Activated CD4-positive, CD25-positive, alpha-beta regulatory T cell treated with anti-CD3 and anti-CD28 coated beads, Interleukin-2, amount 50 U/mL, for 24 hours (primary cell): ENCODE data around the gene UBE2QL1.
A peak's percentile ranks its signal among the peaks of the same experiment; 100 is the strongest.

Experiments
- ATAC-seq, 2 donors: fragments of 150-1000 bp; cut with Tn5 transposase; one replicate each; pipeline ENCODE4 v1.10.0; 2021; ENCODE audit warnings: mild to moderate bottlenecking in 1 of 2, moderate library complexity in 1 of 2

Gene UBE2QL1

GRCh38 chr5:6480133-6481051 is 31.7 kb downstream of the UBE2QL1 start:
- no peak for ATAC-seq

GRCh38 chr5:6482735-6483134 is 34.1 kb downstream of the UBE2QL1 start:
- ATAC-seq: no peak

- peak; percentile 74 to 76 for ATAC-seq
Measured at GRCh38 chr5:6483880-6484382, 35.3 kb downstream of the UBE2QL1 start.

GRCh38 chr5:6484446-6484845 is 35.8 kb downstream of the UBE2QL1 start:
- ATAC-seq: no peak

- no peak for ATAC-seq
Measured at GRCh38 chr5:6484899-6485298, 36.2 kb downstream of the UBE2QL1 start.

- ATAC-seq: no peak
Measured at GRCh38 chr5:6485441-6485840, 36.8 kb downstream of the UBE2QL1 start.

- ATAC-seq: no peak
Measured at GRCh38 chr5:6486074-6486473, 37.4 kb downstream of the UBE2QL1 start.

- ATAC-seq: no peak
Measured at GRCh38 chr5:6487081-6487480, 38.4 kb downstream of the UBE2QL1 start.

- no peak for ATAC-seq
Measured at GRCh38 chr5:6488021-6488420, 39.4 kb downstream of the UBE2QL1 start.

- no peak for ATAC-seq
Measured at GRCh38 chr5:6489643-6490185, 41.1 kb downstream of the UBE2QL1 start.

- ATAC-seq: no peak
Measured at GRCh38 chr5:6490246-6490645, 41.6 kb downstream of the UBE2QL1 start.

GRCh38 chr5:6490693-6491092 is 42.0 kb downstream of the UBE2QL1 start:
- no peak for ATAC-seq

- no peak for ATAC-seq
Measured at GRCh38 chr5:6491196-6491918, 42.7 kb downstream of the UBE2QL1 start.

- ATAC-seq: no peak
Measured at GRCh38 chr5:6491919-6492290, 43.2 kb downstream of the UBE2QL1 start.

GRCh38 chr5:6492934-6493333 is 44.3 kb downstream of the UBE2QL1 start:
- no peak for ATAC-seq

GRCh38 chr5:6493681-6494454 is 45.2 kb downstream of the UBE2QL1 start:
- no peak for ATAC-seq

- ATAC-seq: no peak
Measured at GRCh38 chr5:6494939-6495338, 46.3 kb downstream of the UBE2QL1 start.

- ATAC-seq: no peak
Measured at GRCh38 chr5:6495433-6496206, 47.0 kb downstream of the UBE2QL1 start.

GRCh38 chr5:6496207-6496584 is 47.5 kb downstream of the UBE2QL1 start:
- peak; percentile 73 to 85 for ATAC-seq

- no peak for ATAC-seq
Measured at GRCh38 chr5:6496636-6497035, 48.0 kb downstream of the UBE2QL1 start.

GRCh38 chr5:6497262-6497661 is 48.6 kb downstream of the UBE2QL1 start:
- no peak for ATAC-seq

GRCh38 chr5:6498968-6499367 is 50.3 kb downstream of the UBE2QL1 start:
- ATAC-seq: no peak
